Epithelial cell of proximal tubule (primary cell): ENCODE results near the gene R3HCC1L. TPM values are rescaled to one million over a fixed set of nuclear protein-coding genes. Genes with fewer than 3 reads are reported as not detected.

Experiments used
- DNase-seq: peaks from one replicate; pipeline ENCODE4 v3.0.0-alpha.2; 2011; ENCODE audit warnings: low read depth
- H3K4me3 ChIP-seq: 2 replicates; pipeline ENCODE4 v1.5.1; 2011; ENCODE audit warnings: low read depth, mild to moderate bottlenecking, low read length
- total RNA-seq: library from RNA; depleted of rRNA; stranded (reverse); fragments of >200 nt; gene quantifications from 2 replicates; pipeline ENCODE4 v1.2.3, GENCODE V29; 2015
- TF ChIP-seq, protein P1 (sequence below): conservative IDR thresholded peaks from 2 replicates; pipeline ENCODE4 v1.5.1; 2012; ENCODE audit warnings: low read depth, mild to moderate bottlenecking, low read length

The R3HCC1L gene
- total RNA-seq, 1 donor from 2014 or later, result 8.6 TPM

DNA sequence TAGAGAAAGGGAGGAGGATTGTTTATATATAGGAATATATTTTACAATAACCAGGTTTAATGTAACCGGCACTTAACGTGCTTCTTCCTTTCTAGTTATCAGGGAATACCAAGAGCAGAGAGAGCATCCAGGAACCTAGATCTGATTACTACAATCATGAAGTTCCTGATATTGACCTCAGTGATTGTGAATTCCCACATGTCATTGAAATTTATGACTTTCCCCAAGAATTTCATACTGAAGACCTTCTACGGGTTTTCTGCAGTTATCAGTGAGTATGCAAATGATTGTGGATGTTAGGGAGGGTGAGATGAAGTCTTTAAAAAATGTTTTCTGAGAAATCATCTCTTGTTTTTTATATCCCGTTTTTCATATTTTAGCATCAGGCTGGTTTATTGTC is 97.0 kb downstream of the R3HCC1L start:
- no peak for DNase-seq
- H3K4me3 ChIP-seq, result no peak overlapping the region
- TF ChIP-seq, protein P1, sequence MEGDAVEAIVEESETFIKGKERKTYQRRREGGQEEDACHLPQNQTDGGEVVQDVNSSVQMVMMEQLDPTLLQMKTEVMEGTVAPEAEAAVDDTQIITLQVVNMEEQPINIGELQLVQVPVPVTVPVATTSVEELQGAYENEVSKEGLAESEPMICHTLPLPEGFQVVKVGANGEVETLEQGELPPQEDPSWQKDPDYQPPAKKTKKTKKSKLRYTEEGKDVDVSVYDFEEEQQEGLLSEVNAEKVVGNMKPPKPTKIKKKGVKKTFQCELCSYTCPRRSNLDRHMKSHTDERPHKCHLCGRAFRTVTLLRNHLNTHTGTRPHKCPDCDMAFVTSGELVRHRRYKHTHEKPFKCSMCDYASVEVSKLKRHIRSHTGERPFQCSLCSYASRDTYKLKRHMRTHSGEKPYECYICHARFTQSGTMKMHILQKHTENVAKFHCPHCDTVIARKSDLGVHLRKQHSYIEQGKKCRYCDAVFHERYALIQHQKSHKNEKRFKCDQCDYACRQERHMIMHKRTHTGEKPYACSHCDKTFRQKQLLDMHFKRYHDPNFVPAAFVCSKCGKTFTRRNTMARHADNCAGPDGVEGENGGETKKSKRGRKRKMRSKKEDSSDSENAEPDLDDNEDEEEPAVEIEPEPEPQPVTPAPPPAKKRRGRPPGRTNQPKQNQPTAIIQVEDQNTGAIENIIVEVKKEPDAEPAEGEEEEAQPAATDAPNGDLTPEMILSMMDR, result no peak

DNA sequence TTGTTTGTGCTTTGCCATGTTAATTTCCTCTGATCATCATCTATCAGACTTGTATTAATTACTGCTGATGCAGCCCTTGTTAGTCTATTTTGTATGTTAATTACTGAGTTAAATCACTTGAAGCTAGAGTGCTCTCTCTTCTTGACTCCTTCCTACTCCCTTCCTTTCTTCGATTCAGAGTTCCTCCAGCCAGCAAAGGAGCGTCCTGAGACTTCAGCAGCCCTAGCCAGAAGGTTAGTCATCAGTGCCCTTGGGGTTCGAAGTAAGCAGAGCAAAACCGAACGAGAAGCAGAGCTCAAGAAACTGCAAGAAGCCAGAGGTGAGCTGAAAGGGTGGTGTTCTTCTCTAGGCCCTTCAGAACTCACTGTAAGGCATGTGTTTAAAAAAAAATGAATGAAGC is 101.4 kb downstream of the R3HCC1L start:
- H3K4me3 ChIP-seq, result no peak overlapping the region
- TF ChIP-seq, protein P1, result no peak
- DNase-seq, result no peak

DNA sequence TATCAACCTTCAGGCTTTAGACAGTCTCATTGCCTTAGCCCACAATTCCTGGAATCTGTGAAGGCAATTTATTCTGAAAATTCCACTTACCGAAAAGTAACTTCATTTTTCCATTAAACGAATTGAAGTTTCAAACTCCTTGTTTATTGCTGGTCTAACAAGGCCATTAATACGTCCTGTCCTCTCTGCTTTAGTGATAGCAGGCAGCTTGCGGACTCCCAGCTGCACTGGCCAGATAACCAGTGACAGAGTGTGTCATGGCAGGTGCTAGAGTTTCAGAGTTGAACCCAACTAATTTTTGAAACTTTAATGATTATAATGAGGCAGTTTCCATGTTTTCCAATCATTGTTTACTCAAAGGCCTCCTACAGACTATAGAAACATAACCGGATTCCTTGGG is 102.4 kb downstream of the R3HCC1L start:
- DNase-seq, result no peak
- no peak overlapping the region for H3K4me3 ChIP-seq
- TF ChIP-seq, protein P1, result no peak

DNA sequence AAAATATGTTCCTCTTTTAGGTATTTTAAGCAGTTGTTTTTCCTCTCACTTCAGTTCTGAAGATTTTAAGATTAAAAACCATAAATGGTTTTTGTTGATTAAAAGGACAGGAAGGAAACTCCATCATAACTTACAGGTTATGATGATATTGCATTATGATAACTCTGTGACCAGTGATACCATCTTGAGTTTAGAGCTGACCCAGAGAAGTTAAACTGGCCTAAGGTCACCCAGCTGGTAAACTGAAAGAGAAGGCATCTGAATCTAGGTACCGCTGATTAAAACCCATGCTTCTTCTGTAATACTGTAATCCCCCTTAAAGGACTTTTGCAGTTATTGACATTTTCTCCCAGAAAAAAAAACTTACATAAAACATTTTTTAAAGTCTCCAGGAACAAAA is 103.9 kb downstream of the R3HCC1L start:
- DNase-seq, result no peak
- TF ChIP-seq, protein P1, result no peak
- H3K4me3 ChIP-seq, result no peak overlapping the region

DNA sequence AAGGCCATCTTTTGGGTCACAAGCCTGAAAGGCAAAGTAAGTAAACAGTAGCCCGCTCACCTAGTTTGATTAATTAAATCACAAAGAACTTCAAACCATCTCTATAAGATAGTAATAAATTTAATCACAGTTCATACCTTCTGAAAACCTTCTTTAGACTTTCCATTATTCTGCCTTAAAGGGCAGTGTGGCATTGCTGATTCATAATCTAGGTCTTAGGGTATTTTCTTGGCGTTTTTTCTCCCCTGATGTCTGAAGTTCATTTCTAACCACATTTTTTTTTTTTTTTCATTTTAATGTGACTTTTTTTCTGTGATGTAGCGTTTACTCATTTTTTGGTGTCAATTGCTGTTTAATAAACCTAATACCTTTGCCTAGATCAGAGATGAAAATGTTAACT is 106.1 kb downstream of the R3HCC1L start:
- TF ChIP-seq, protein P1, result no peak
- no peak overlapping the region for H3K4me3 ChIP-seq
- no peak for DNase-seq

DNA sequence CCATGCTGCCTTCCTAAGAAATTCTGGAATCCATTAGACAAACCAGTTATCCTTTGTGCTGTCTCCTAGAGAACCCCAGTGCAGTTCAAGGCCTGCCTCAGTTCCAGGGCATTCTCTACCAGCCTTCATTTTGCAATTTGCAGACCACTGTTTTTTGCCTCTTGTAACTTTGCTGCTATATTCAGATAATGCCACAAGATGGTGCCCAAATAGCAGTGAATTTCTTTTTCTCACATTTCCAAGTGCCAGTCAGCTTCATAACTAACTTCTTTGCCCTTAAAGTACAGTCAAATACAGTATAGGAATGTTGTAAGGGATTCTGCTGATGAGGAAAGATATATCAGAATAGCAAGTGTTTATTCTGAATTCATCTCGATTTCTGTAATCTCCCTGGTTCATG is 108.4 kb downstream of the R3HCC1L start:
- TF ChIP-seq, protein P1, result peak; percentile 61
- no peak overlapping the region for H3K4me3 ChIP-seq
- DNase-seq, result no peak

DNA sequence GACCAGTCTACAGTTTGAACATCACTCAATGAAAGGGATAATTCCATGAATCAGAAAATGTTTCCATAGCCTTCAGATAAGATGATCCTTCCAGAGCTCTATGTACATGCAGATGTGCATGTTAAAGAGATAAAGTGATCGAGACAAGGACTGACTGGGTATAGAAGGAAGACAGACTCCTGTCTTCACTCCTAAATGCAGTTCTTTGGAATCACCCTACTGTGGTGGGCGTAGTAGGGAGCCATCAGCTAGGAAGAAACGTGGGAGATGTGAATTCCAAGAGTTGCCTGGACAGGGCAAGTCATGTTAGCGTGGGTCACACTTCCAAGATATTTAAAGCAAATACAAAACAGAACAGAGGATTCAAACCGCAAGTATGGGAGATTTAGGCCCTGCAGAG is 109.7 kb downstream of the R3HCC1L start:
- H3K4me3 ChIP-seq, result no peak overlapping the region
- TF ChIP-seq, protein P1, result no peak
- no peak for DNase-seq
